ENCODE data around the gene HIBCH.
"Not testable (repeated sequence)": the region's sequence is repeated elsewhere in the genome, so short reads cannot be mapped to it uniquely, and the experiment has no call there.

The HIBCH gene

DNA sequence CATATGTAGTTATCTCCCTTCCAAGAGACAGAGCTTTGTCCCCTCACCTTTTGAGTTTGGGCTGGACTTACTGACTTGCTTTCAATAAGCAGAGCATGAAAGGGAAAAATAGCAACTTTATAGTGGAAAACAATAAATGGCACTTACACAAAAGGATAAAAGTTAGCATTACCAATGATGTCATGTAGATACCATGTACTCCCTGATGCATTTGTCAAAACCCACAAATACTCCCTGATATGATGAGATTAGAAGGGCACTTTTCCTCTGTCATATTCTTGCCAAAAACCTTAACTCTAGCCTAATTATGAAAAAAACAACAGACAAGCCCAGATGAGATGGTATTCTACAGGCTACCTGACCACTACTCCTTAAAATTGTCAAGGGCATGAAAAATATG lies 16.0 kb downstream of the HIBCH start:
- no peak for DNase-seq

GRCh38 chr2:190302052-190302451 lies 17.6 kb downstream of the HIBCH start:
- DNase-seq: no peak

GRCh38 chr2:190301032-190301431 lies 18.6 kb downstream of the HIBCH start:
- DNase-seq: no peak

GRCh38 chr2:190297880-190298279 lies 21.7 kb downstream of the HIBCH start:
- DNase-seq: not testable (repeated sequence)

- no peak for DNase-seq
These were observed 35.8 kb downstream of the HIBCH start for GRCh38 chr2:190283783-190284182.

GRCh38 chr2:190280565-190281350 lies 38.9 kb downstream of the HIBCH start:
- DNase-seq: no peak

GRCh38 chr2:190279256-190280134 lies 40.1 kb downstream of the HIBCH start:
- DNase-seq: not testable (repeated sequence)

DNA sequence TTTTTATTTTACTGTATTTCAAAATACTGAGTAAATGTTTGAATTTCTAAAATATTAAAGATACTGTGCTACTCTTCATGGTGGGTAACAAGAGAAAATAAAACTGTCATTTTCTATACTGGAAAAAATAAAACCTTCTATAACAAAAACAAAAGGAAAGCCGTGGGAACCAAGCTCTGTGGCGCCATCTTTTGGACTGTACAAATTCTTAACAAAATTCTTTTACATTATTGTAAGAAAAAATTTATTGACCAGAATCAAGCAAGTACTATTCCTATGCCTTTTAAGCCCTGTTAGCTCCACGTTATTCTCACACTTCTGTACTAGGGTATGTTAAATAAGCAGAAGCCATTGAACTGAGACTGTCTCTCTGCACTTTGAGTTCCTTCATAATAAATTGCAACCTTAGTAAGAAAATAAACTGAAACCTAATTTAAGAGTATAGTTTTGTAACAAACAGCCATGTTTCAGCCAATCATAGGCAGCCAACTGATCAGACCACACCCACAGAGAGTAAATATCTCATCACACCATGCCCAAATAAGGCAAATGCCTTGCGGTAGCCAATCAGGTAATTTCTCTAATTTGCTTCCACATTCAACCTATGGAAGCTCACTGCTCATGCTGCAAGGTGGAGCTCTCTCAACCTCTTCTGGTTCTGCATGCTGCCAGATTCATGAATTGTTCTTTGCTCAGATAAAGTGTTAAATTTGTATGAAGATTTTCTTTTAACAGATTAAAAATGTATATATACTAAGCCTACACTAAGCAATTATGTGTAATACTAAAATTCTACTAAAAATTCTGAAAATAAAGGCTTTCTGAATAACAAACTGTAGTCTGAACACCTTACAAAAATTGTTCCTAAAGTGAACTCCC lies 42.2 kb downstream of the HIBCH start:
- peak; percentile 76 for DNase-seq

GRCh38 chr2:190272457-190272842 lies 47.2 kb downstream of the HIBCH start:
- no peak for DNase-seq

DNA sequence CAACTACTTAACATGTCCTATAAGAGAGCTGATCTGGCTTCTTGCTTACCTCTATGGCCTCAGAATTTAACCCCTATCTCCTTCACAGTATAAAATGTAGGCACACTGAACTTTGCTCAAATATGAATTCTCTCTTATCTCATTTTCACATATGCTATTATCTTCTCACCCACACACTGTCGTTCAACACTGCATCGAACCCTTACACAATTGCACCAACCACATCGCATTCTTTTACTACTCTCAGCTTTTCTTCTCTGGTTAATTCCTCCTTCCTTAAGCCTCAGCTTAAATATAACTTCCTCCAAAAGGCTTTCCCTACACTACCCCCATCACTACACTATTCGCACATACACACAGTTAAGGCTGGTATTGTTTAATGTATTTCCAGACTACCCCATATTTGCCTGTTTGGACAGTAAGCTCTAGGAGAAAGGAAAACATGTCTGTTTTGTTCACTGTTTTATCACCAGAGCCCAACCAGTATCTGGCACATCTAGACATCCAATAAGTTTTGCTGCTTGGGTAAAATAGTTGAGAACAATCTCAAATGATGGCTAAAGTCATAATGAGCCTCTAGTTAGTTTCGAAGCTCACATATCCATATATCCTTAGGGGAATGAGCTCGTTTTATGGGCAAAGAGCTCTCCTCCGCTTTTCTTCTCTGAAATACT lies 47.7 kb downstream of the HIBCH start:
- no peak for DNase-seq

- DNase-seq: no peak
These were observed 49.3 kb downstream of the HIBCH start for GRCh38 chr2:190270298-190270697.

- DNase-seq: not testable (repeated sequence)
These were observed 49.9 kb downstream of the HIBCH start for GRCh38 chr2:190269699-190270098.

DNA sequence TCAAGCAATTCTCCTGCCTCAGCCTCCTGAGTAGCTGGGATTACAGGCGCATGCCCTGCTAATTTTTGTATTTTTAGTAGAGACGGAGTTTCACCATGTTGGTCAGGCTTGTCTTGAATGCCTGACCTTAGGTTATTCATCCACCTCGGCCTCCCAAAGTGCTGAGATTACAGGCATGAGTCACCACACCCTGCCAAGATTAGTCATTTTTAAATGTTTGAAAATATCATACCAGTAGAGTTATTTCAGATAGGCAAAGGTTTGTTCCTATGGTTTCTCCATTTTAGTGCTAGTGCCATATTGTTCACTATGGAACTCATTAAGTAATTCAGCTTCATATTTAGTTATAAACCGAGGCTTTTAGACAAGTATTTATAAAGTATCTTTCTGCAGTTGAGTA lies 52.3 kb downstream of the HIBCH start:
- no peak for DNase-seq

GRCh38 chr2:190266314-190266713 lies 53.3 kb downstream of the HIBCH start:
- no peak for DNase-seq

- DNase-seq: no peak
These were observed 57.8 kb downstream of the HIBCH start for GRCh38 chr2:190261851-190262250.

DNA sequence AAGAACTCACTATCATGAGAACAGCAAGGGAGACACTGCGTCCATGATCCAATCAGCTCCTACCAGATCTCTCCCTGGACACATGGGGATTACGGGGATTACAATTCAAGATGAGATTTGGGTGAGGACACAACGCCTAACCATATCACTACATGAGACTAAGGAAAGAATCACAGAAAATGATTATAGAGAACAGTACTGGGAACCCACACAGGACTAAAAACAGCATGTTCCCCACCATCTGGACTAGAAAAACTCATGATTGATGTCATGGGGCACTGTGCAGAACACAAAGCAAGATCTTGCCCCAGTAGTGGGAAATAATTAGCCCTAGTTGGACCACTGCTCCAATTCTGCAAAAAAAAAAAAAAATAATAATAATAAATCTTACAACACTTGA lies 63.5 kb downstream of the HIBCH start:
- DNase-seq: no peak

- DNase-seq: no peak
These were observed 64.0 kb downstream of the HIBCH start for GRCh38 chr2:190255676-190256075.

GRCh38 chr2:190254063-190254850 lies 65.4 kb downstream of the HIBCH start:
- DNase-seq: no peak

- DNase-seq: no peak
These were observed 69.2 kb downstream of the HIBCH start for GRCh38 chr2:190250421-190250820.

- DNase-seq: no peak
These were observed 84.0 kb downstream of the HIBCH start for GRCh38 chr2:190235551-190236075.

- no peak for DNase-seq
These were observed 84.5 kb downstream of the HIBCH start for GRCh38 chr2:190235101-190235500.

Measured in NCI-H69 (cell line).